Measurements from ENCODE around the gene GNAI1.

- no peak for TF ChIP-seq EP300 (IDR thresholded peaks at IDR 0.05; ENCODE audit: borderline replicate concordance in 1 of 2, control insufficient read depth in 1 of 2, low read depth in 2 of 2, low read length in 2 of 2)
- TF ChIP-seq KAT2A (conservative IDR thresholded peaks at IDR 0.05; ENCODE audit: control insufficient read depth, low read depth, low read length): no peak
- TF ChIP-seq SRF (IDR thresholded peaks at IDR 0.05; ENCODE audit: low read depth in 2 of 2, low read length in 2 of 2): no peak
- no peak for TF ChIP-seq CTCF (IDR thresholded peaks at IDR 0.05 in 2 of 3, conservative IDR thresholded peaks at IDR 0.05 in 1 of 3; ENCODE audit: control insufficient read depth in 2 of 3, extremely low read depth in 1 of 3, insufficient read depth in 1 of 3, low read depth in 3 of 3, low read length in 3 of 3)
- TF ChIP-seq BRCA1 (IDR thresholded peaks at IDR 0.05; ENCODE audit: low read depth, low read length): no peak
- TF ChIP-seq HDAC6 (IDR thresholded peaks at IDR 0.05; ENCODE audit: unreplicated experiment): no peak
- no peak for TF ChIP-seq SIN3A (IDR thresholded peaks at IDR 0.05; ENCODE audit: low read depth, low read length)
- no peak for TF ChIP-seq CHD2 (IDR thresholded peaks at IDR 0.05; ENCODE audit: borderline replicate concordance, low read depth, low read length)
Measured at GRCh38 chr7:80253653-80254052, 119.0 kb downstream of the GNAI1 start.

All from GM12878 (cell line).